IMR-90 (cell line): Measurements from ENCODE around the gene WIPF2. TPM values are rescaled to one million over a fixed set of nuclear protein-coding genes. Genes with fewer than 3 reads are reported as not detected.

Experiments
- ATAC-seq: fragments of 200-7000 bp; cut with Tn5 transposase; 2 replicates; pipeline ENCODE4 v1.9.1; 2020; ENCODE audit warnings: low read depth, mild to moderate bottlenecking, moderate library complexity
- BruUV-seq: library from RNA; stranded (reverse); fragments of 400-500 nt; replicated peaks from 2 replicates; lab custom pipeline; 2021; lab: Mats Ljungman, UMichigan
- CTCF ChIA-PET: fragments of 300-600 bp; formaldehyde crosslinking; extraction: SDS; loops from one replicate; lab custom pipeline; 2021; ENCODE audit warnings: antibody characterized with exemption; lab: Yijun Ruan, JAX
- POLR2A ChIA-PET: fragments of 300-600 bp; sonication (Branson Sonifier 250); formaldehyde crosslinking; loops from one replicate; lab custom pipeline; 2022; ENCODE audit warnings: antibody characterized with exemption; ENCODE audit not compliant: unreplicated experiment; lab: Charles Lee
- DNase-seq: peaks from one replicate; pipeline ENCODE4 v3.0.0; 2013
- H2AFZ ChIP-seq: replicated peaks from 2 replicates; pipeline ENCODE3; 2013; ENCODE audit warnings: low read length, mild to moderate bottlenecking; ENCODE audit not compliant: poor library complexity
- H2AK5ac ChIP-seq: 2 replicates; pipeline ENCODE4 v1.6.1; 2013; ENCODE audit warnings: low read depth, low read length, inconsistent platforms
- H2AK9ac ChIP-seq: replicated peaks from 2 replicates; pipeline ENCODE3; 2013; ENCODE audit warnings: mild to moderate bottlenecking, low read depth, low read length, moderate library complexity; ENCODE audit not compliant: poor library complexity
- H2BK120ac ChIP-seq: 2 replicates; pipeline ENCODE4 v1.6.1; 2013; ENCODE audit warnings: low read depth, low read length, inconsistent platforms
- H2BK15ac ChIP-seq: 3 replicates; pipeline ENCODE4 v1.6.1; 2013; ENCODE audit warnings: low read depth, low read length, inconsistent platforms
- H2BK20ac ChIP-seq: 2 replicates; pipeline ENCODE4 v1.6.1; 2013; ENCODE audit warnings: low read depth, mild to moderate bottlenecking, inconsistent platforms, low read length, moderate library complexity
- H2BK5ac ChIP-seq: 2 replicates; pipeline ENCODE4 v1.6.1; 2013; ENCODE audit warnings: mild to moderate bottlenecking, low read depth, low read length, inconsistent platforms; ENCODE audit not compliant: poor library complexity, severe bottlenecking
- H3K14ac ChIP-seq: replicated peaks from 2 replicates; pipeline ENCODE4 v1.6.1; 2013; ENCODE audit warnings: low read depth, low read length, inconsistent platforms
- H3K18ac ChIP-seq: 2 replicates; pipeline ENCODE4 v1.6.1; 2013; ENCODE audit warnings: low read depth, low read length, control low read depth
- H3K23ac ChIP-seq: 2 replicates; pipeline ENCODE4 v1.6.1; 2013; ENCODE audit warnings: low read depth, low read length, inconsistent platforms
- H3K27ac ChIP-seq: 2 replicates; pipeline ENCODE4 v1.5.1; 2013; ENCODE audit warnings: mild to moderate bottlenecking, control low read depth, low read length; ENCODE audit not compliant: insufficient read depth
- H3K27me3 ChIP-seq: 2 replicates; pipeline ENCODE4 v1.6.1; 2013; ENCODE audit warnings: low read length; ENCODE audit not compliant: control insufficient read depth, insufficient read depth
- H3K36me3 ChIP-seq: 2 replicates; pipeline ENCODE4 v1.6.1; 2013; ENCODE audit warnings: low read length, mixed read lengths; ENCODE audit not compliant: control insufficient read depth, insufficient read depth
- H3K4ac ChIP-seq: 2 replicates; pipeline ENCODE4 v1.6.1; 2013; ENCODE audit warnings: low read depth, low read length, inconsistent platforms
- H3K4me1 ChIP-seq: 2 replicates; pipeline ENCODE4 v1.6.1; 2013; ENCODE audit warnings: low read length, mixed read lengths; ENCODE audit not compliant: control insufficient read depth, insufficient read depth
- H3K4me2 ChIP-seq: 2 replicates; pipeline ENCODE4 v1.6.1; 2013; ENCODE audit warnings: low read depth, mild to moderate bottlenecking, control low read depth, low read length, moderate library complexity
- H3K4me3 ChIP-seq: 2 replicates; pipeline ENCODE4 v1.5.1; 2013; ENCODE audit warnings: low read depth, mild to moderate bottlenecking, control low read depth, low read length, moderate library complexity; ENCODE audit not compliant: insufficient read depth
- H3K56ac ChIP-seq: 2 replicates; pipeline ENCODE4 v1.6.1; 2013; ENCODE audit warnings: low read length, inconsistent platforms; ENCODE audit not compliant: insufficient read depth; ENCODE audit errors: extremely low read depth
- H3K79me1 ChIP-seq, 2 experiments: 2 replicates each; pipeline ENCODE4 v1.6.1; 2013; ENCODE audit warnings: low read length in 2 of 2, inconsistent platforms in 1 of 2, low read depth in 1 of 2
- H3K9ac ChIP-seq: 2 replicates; pipeline ENCODE4 v1.6.1; 2013; ENCODE audit warnings: low read depth, low read length, control low read depth
- H3K9me1 ChIP-seq: 2 replicates; pipeline ENCODE4 v1.6.1; 2013; ENCODE audit warnings: low read length, inconsistent platforms; ENCODE audit not compliant: insufficient read depth
- H3K9me3 ChIP-seq: 2 replicates; pipeline ENCODE4 v1.6.1; 2013; ENCODE audit warnings: low read length; ENCODE audit not compliant: control insufficient read depth, insufficient read depth
- H4K20me1 ChIP-seq: 2 replicates; pipeline ENCODE4 v1.6.1; 2013; ENCODE audit warnings: low read length, inconsistent platforms; ENCODE audit not compliant: insufficient read depth
- H4K5ac ChIP-seq: 2 replicates; pipeline ENCODE4 v1.6.1; 2013; ENCODE audit warnings: mild to moderate bottlenecking, low read depth, low read length, control low read depth
- H4K8ac ChIP-seq, 2 experiments: 2 replicates each; pipeline ENCODE4 v1.6.1; 2013; ENCODE audit warnings: low read depth in 2 of 2, low read length in 2 of 2, control low read depth in 1 of 2, inconsistent platforms in 1 of 2
- H4K91ac ChIP-seq: 2 replicates; pipeline ENCODE4 v1.6.1; 2013; ENCODE audit warnings: low read depth, low read length, inconsistent platforms; ENCODE audit not compliant: insufficient read depth
- BHLHE40 ChIP-seq: fragments of 150-350 bp; IDR thresholded peaks from 2 replicates; pipeline ENCODE4 v1.6.1; 2016; ENCODE audit warnings: mild to moderate bottlenecking, low read depth, low read length
- CEBPB ChIP-seq: IDR thresholded peaks from 2 replicates; pipeline ENCODE4 v1.6.1; 2012; ENCODE audit warnings: low read depth, low read length, improper control_type of control experiment
- CHD1 ChIP-seq: IDR thresholded peaks from 2 replicates; pipeline ENCODE4 v1.6.1; 2012; ENCODE audit warnings: low read depth, low read length, improper control_type of control experiment
- CTCF ChIP-seq: conservative IDR thresholded peaks from 2 replicates; pipeline ENCODE4 v1.5.1; 2012; ENCODE audit warnings: mild to moderate bottlenecking, low read depth, low read length, improper control_type of control experiment
- ELK1 ChIP-seq: fragments of 150-350 bp; IDR thresholded peaks from 2 replicates; pipeline ENCODE4 v1.6.1; 2016; ENCODE audit warnings: low read depth, mild to moderate bottlenecking, low read length, moderate library complexity, borderline replicate concordance
- FOS ChIP-seq: fragments of 150-350 bp; IDR thresholded peaks from 2 replicates; pipeline ENCODE4 v1.6.1; 2016; ENCODE audit warnings: low read depth, low read length
- MAFK ChIP-seq: IDR thresholded peaks from 2 replicates; pipeline ENCODE4 v1.6.1; 2012; ENCODE audit warnings: low read depth, low read length, improper control_type of control experiment
- MAZ ChIP-seq: IDR thresholded peaks from 2 replicates; pipeline ENCODE4 v1.6.1; 2012; ENCODE audit warnings: low read depth, mild to moderate bottlenecking, low read length, improper control_type of control experiment, moderate library complexity, borderline replicate concordance
- MXI1 ChIP-seq: IDR thresholded peaks from 2 replicates; pipeline ENCODE4 v1.6.1; 2012; ENCODE audit warnings: low read depth, mild to moderate bottlenecking, low read length, moderate library complexity, borderline replicate concordance
- NFE2L2 ChIP-seq: fragments of 150-350 bp; IDR thresholded peaks from 2 replicates; pipeline ENCODE4 v1.6.1; 2016; ENCODE audit warnings: low read depth, mild to moderate bottlenecking, low read length
- RAD21 ChIP-seq: IDR thresholded peaks from 2 replicates; pipeline ENCODE4 v1.6.1; 2012; ENCODE audit warnings: low read length, improper control_type of control experiment
- RFX5 ChIP-seq: IDR thresholded peaks from 2 replicates; pipeline ENCODE4 v1.8.0; 2012; ENCODE audit warnings: low read depth, mild to moderate bottlenecking, low read length, moderate library complexity
- USF2 ChIP-seq: fragments of 150-350 bp; IDR thresholded peaks from 2 replicates; pipeline ENCODE4 v1.6.1; 2017; ENCODE audit warnings: mild to moderate bottlenecking, antibody characterized with exemption, low read length, low read depth
- WGBS, 2 experiments: methylation state at CpG; one replicate each; pipeline versions ENCODE4 v1.1.5 to v1.1.7; 2013; ENCODE audit warnings: missing lambda C conversion rate in 2 of 2; ENCODE audit not compliant: insufficient read length in 1 of 2; ENCODE audit errors: extremely low coverage in 2 of 2; 5-methylcytosine and 5-hydroxymethylcytosine counted together
- dilution Hi-C: fragments of 300-500 bp; cut with HindIII; formaldehyde crosslinking; loops from one replicate; pipeline ENCODE4 v1.14.3; 2018; ENCODE audit warnings: low sequenced_read_pairs; ENCODE audit not compliant: unreplicated experiment
- in situ Hi-C: fragments of 300-500 bp; cut with MboI; formaldehyde crosslinking; loops from 3 replicates; pipeline ENCODE4 v1.14.3; 2019; ENCODE audit warnings: low sequenced_read_pairs, inconsistent platforms, mixed read lengths
- intact Hi-C: fragments of 100-400 bp; cut with micrococcal nuclease; formaldehyde crosslinking; loops from 2 replicates; pipeline ENCODE4 v1.10.0; 2022
- polyA plus RNA-seq, 3 experiments: library from polyadenylated mRNA; depleted of rRNA; stranded (reverse); fragments of >200 nt; gene quantifications; 2 replicates each; pipeline ENCODE4 v1.2.3, GENCODE V29; 2012; ENCODE audit warnings: low replicate concordance in 1 of 3
- total RNA-seq: library from RNA; depleted of rRNA; stranded (reverse); fragments of >200 nt; gene quantifications from 2 replicates; pipeline ENCODE4 v1.2.3, GENCODE V29; 2012

The WIPF2 gene
- total and polyA plus RNA-seq, 2 of the 4 experiments (the other 2 are of a cell fraction) = 2.0 to 8.9 TPM

GRCh38 chr17:40313668-40314583 lies 94.8 kb downstream of the WIPF2 start:
- peak overlapping the region; percentile 29; the same call in 1 of the 2 replicates for H3K14ac ChIP-seq
- no peaks in the 10 kb centered on the region for H3K27me3 ChIP-seq
- dilution Hi-C loops = no loop called here
- no peak overlapping the region; the same call in 1 of the 2 replicates for H3K27ac ChIP-seq
- H3K4me2 ChIP-seq = no peak overlapping the region
- no CpG with 5 or more reads among the region's 7 CpGs for WGBS, 2 experiments
- intact Hi-C loops = no loop called here
- H3K4me1 ChIP-seq = peaks cover 60% of the 10 kb centered on the region
- in situ Hi-C loops = no loop called here
- H2AFZ ChIP-seq = no peak overlapping the region
- H4K20me1 ChIP-seq = 0 out of 2 replicates have a peak, but pooled peaks cover 5% of the 10 kb centered on the region
- peak overlapping the region; percentile 19; the same call in 1 of the 2 replicates for H4K5ac ChIP-seq
- H3K4ac ChIP-seq = peak overlapping the region; percentile 89
- no peak for ATAC-seq
- no peak overlapping the region for H3K4me3 ChIP-seq
- H3K23ac ChIP-seq = no peak overlapping the region; the same call in 1 of the 2 replicates
- no peaks in the 10 kb centered on the region for H3K9me3 ChIP-seq
- H2BK120ac ChIP-seq = peak overlapping the region; percentile 69; the same call in 1 of the 2 replicates
- peak overlapping the region; percentile 55; the same call in 1 of the 2 replicates for H4K91ac ChIP-seq
- H2AK9ac ChIP-seq = peak overlapping the region; percentile 94
- no TSS peak for BruUV-seq
- H3K79me1 ChIP-seq = peaks cover 4 to 45% of the 10 kb centered on the region in 2 experiments; a peak in 3 of 4 replicates
- peak overlapping the region; percentile 94 for H2AK5ac ChIP-seq
- peaks cover 42% of the 10 kb centered on the region for H3K9me1 ChIP-seq
- H3K36me3 ChIP-seq = no peaks in the 10 kb centered on the region
- peak overlapping the region in 1 of 2 experiments; percentile 33; a peak in 2 of 4 replicates for H4K8ac ChIP-seq
- peak overlapping the region; percentile 22; the same call in 1 of the 2 replicates for H3K18ac ChIP-seq
- DNase-seq = no peak
- POLR2A ChIA-PET = no interaction called here
- CTCF ChIA-PET = interaction anchor here (0.9 kb wide), 1 partner anchor 219 kb away, joined by 3 read pairs; no protein-coding TSS in a partner anchor
- H2BK20ac ChIP-seq = peak overlapping the region; percentile 42; the same call in 1 of the 2 replicates
- H2BK5ac ChIP-seq = peak overlapping the region; percentile 78
- no peak overlapping the region for H3K56ac ChIP-seq
- H3K9ac ChIP-seq = no peak overlapping the region
- H2BK15ac ChIP-seq = peak overlapping the region; percentile 63; the same call in 2 of the 3 replicates
- TF ChIP-seq USF2 = no peak
- no peak for TF ChIP-seq RAD21
- TF ChIP-seq CEBPB = no peak
- no peak for TF ChIP-seq ELK1
- no peak for TF ChIP-seq CTCF
- TF ChIP-seq NFE2L2 = no peak
- TF ChIP-seq BHLHE40 = no peak
- no peak for TF ChIP-seq CHD1
- no peak for TF ChIP-seq MAZ
- no peak for TF ChIP-seq FOS
- TF ChIP-seq MXI1 = no peak
- TF ChIP-seq RFX5 = no peak
- no peak for TF ChIP-seq MAFK
